Measurements from ENCODE around the gene WARS2.
A peak's percentile ranks its signal among the peaks of the same experiment; 100 is the strongest.
"Not testable (repeated sequence)": the region's sequence is repeated elsewhere in the genome, so short reads cannot be mapped to it uniquely, and the experiment has no call there.

WARS2 gene

DNA sequence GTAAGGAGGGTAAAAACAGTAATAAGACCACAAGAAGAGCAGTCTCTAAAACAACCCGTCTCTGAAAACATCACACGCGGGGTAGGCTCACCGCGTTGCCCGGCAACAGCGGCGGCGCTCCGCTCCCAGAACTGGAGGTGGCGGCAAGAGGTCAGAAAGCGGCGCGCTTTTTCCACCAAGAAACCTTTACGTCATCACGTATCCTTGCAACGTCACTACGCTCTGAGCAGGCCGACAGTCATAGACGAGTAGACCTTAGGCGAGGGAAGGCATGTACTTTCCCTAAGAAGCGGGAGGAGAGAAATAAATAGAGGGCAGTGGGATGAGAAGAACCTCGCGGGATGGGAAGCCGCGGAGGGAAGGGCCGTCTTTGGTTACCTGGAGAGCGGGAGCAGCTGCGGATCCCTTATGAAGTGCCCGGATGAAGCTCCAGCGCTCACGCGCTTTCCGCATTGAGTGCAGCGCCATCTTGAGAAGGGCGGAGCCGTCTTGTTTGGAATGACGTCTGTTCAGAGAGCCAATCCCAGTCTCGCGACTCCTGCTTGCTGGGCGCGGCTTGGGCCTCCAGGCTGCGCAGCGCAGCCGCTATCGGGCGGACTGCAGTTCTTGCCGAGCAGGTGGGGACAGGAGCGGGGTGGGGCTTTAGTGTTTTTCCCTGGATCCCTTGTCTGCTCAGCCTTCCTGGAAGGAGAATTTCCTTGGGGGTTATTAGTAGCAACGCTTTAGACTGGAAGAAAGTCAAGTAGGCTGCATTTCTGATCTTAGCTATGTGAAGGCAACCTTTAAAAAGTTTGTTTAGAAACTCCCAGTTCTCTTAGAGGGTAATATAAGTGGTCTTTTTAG is at the start of gene WARS2:
Gene WARS2 (minus strand): TSS at position 477 of the 843 bp plus-strand sequence. CDS start 9 bp downstream, at position 468.
- DNase-seq (ENCODE audit: low read depth, low spot score) = peak; percentile 88

DNA sequence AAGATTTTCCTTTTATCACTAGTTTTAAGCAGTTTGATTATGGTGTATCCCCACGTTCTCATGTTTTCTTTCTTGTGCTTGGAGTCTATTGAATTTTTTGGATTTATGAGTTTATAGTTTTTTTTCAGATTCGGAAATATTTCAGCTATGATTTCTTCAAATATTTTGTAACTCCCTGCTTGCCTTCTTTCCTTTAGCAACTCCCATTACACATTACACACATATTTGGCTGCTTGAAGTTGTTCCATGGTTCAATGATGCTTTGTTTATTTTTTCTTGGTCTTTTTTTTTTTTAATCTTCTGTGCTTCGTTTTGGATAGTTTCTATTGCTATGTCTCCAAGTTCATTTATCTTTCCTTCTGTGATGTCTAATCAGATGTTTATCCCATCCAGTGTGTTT is 48.5 kb upstream of the WARS2 start:
- DNase-seq (ENCODE audit: low read depth, low spot score) = no peak

DNA sequence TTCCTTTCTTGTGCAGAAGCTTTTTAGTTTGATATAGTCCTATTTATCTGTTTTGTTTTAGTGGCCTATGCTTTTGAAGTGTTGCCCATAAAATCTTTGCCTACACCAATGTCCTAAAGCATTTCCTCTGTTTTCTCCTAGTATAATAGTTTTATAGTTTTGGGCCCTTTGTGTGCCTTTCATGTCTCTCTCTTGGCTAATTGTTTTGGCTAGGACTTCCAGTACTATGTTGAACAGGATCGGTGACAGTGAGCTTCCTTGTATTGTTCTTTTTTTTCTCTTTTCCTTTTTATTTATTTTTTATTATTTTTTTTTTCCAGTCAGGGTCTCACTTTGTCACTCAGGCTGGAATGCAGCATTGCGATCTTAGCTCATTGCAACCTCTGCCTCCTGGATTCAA is 47.0 kb upstream of the WARS2 start:
- no peak for DNase-seq (ENCODE audit: low read depth, low spot score)

DNA sequence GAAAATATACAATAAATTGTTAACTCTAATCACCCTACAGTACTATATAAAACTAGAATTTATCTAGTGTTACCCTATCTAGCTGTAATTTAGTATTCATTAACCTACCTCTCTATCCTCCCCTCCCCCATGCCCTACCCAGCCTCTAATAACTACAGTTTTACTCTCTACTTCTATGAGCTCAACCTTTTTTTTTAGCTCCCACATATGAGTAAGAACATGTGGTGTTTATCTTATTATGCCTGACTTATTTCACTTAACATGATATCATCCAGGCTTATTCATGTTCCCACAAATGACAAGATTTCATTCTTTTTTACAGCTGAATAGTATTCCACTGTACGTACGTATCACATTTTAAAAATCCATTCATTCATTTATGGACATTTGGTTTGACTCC is 46.0 kb upstream of the WARS2 start:
- no peak for DNase-seq (ENCODE audit: low read depth, low spot score)

DNA sequence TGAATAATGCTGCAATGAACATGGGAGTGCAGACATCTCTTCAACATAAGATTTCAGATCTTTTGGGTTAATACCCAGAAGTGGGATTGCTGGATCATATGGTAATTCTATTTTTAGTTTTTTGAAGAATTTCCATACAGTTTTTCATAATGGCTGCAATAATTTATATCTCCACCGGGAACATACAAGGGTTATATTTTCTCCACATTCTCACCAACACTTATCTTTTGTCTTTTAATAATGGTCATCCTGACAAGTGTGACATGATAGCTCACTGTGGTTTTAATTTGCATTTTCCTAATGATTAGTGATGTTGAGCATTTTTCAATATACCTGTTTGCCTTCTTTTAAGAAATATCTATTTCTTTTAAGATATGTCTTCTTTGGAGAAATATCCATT is 44.5 kb upstream of the WARS2 start:
- DNase-seq (ENCODE audit: low read depth, low spot score) = no peak

DNA sequence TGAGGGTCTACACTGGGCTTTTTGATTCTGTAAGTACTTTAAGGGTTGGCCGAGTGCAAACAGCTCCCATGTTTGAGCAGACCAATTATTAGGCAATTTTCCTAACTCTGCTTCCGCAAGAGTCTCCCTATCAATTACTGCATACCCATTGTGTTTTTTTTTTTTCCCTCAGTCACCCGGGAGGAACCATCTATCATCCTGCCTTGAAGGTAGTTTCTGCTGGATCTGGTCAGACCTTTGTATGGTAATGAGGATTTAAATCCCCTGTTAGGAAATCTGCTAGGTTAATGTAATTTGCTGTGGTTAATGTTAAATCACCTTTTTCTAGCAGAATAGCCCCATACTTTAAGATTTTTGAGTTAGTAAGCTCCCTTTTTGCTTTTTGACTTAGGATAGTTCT is 40.8 kb upstream of the WARS2 start:
- no peak for DNase-seq (ENCODE audit: low read depth, low spot score)

DNA sequence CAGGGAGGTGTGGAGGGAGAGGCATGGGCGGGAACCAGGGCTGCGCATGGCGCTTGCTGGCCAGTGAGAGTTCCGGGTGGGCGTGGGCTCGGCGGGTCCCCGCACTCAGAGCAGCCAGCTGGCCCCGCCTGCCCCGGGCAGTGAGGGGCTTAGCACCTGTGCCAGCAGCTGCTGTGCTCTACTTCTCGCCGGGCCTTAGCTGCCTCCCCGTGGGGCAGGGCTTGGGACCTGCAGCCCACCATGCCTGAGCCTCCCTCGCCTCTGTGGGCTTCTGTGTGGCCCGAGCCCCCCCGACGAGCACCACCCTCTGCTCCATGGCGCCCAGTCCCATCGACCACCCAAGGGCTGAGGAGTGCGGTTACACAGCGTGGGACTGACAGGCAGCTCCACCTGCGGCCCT is 38.6 kb upstream of the WARS2 start:
- DNase-seq (ENCODE audit: low read depth, low spot score) = no peak

DNA sequence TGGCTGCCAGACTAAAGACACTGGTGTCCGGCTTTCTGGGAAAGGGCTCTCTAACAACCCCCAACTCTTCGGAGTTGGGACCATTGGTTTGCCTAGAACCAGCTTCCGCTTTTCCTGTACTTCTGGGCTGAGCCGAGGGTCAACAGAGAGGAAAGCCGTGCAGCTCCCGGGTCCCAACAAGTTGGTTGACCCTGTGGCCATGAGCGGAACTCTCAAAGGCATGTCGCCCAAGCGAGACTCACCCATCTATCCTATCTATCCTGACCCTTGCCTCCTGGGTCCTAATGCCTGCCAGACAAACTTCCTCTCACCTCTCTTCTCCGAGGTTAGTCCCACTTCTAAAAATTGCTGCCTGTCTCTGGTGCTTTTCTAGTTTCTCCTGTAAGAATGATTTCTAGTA is 32.5 kb upstream of the WARS2 start:
- DNase-seq (ENCODE audit: low read depth, low spot score) = not testable (repeated sequence)

DNA sequence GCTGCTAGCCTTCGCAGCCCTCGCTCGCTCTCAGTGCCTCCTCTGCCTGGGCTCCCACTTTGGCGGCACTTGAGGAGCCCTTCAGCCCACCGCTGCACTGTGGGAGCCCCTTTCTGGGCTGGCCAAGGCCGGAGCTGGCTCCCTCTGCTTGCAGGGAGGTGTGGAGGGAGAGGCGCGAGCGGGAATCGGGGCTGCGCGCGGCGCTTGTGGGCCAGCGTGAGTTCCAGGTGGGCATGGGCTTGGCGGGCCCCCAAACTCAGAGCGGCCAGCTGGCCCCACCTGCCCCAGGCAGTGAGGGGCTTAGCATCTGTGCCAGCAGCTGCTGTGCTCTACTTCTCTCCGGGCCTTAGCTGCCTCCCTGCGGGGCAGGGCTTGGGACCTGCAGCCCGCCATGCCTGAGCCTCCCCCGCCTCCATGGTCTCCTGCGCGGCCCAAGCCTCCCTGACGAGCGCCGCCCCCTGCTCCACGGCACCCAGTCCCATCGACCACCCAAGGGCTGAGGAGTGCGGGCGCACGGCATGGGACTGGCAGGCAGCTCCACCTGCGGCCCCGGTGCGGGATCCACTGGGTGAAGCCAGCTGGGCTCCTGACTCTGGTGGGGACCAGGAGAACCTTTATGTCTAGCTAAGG is 31.0 kb upstream of the WARS2 start:
- DNase-seq (ENCODE audit: low read depth, low spot score) = not testable (repeated sequence)

DNA sequence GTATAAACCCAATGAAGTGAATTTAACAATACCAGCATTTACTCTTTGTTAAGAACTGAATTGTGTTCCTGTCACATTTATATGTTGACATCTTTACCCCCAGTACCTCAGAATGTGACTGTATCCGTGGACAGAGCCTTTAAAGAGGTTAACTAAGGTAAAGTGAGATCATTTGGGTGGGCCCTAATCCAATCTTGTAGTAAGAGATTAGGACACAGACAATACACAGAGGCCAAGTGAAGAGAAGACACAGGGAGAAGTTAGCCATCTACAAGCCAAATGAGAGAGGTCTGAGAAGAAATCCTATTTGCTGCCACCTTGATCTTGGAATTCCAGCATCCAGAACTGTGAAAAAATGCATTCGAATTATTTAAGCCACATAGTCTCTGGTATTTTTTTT is 22.9 kb upstream of the WARS2 start:
- DNase-seq (ENCODE audit: low read depth, low spot score) = no peak

DNA sequence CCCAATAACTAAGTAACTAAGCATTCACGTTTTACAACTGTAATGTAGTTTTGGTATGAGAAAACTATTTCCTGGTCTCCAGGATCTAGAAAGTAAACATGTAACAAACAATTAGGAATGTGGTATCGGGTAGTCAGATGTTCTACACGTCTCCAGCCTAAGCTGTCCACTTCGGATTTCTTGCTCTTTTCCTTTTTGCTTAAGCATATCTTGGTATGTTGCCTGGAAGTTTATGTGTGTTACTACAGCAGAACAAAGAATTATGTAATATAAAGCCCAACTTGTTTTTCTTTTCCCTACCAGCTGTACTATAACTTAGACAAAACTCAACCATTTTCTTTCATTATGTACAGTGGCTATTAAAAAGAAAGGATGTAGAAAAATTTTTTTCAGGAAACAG is 20.4 kb upstream of the WARS2 start:
- no peak for DNase-seq (ENCODE audit: low read depth, low spot score)

DNA sequence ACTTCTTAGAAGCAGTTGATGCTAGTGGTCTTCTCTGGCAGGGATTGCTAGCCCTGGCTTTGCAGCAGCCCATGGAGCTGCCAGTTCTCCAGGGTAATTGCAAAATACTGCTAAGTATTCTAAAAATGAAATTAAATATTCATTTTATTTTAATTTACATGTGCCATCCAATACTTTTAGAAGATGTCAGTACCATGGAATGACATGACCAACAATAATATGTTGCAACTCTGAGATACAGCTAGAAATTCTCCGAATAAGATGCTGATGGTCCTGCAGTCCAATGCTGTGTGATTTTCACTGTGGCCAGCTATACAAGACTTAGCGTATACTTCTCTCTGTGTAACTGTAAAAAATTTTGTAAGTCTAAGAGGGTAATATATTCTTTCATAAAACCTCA is 20.0 kb upstream of the WARS2 start:
- DNase-seq (ENCODE audit: low read depth, low spot score) = no peak

DNA sequence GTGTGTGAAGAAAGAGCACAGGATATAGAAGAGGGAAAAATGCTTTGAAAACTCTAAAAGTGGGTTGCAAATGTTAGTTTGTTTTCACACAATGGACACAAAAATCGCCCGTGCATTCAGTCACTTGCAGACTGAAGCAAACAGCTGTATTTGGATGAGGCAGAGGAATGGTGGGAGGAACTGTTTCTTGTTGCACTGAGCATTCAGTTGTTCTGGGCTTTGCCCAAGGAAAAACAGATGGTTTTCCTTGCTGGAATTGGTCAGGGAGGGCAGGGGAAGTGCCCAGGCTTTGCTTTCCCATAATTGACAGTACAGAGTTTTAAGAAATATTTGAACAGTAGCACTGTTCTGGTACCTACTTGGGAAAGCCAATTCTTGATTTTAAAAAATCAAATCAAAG is 19.5 kb upstream of the WARS2 start:
- no peak for DNase-seq (ENCODE audit: low read depth, low spot score)

DNA sequence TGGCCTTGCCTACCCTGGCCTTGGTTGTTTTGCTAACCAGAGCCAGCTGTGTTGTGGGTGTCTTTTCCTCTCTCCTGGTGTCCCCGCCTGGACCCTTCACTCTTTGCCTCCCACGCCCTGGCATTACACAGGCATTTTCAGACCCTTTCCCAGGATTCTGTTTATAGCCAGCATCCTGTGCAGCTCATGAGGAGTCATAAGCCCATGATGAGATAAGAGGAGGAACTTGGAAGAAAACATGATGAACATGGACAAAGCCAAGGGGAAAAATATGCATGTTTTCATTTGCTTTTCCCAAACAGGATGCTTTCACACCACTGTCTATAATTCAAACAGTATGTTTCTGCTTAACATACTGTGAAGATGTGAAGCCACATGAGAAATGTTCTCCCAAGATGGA is 18.7 kb upstream of the WARS2 start:
- DNase-seq (ENCODE audit: low read depth, low spot score) = no peak

DNA sequence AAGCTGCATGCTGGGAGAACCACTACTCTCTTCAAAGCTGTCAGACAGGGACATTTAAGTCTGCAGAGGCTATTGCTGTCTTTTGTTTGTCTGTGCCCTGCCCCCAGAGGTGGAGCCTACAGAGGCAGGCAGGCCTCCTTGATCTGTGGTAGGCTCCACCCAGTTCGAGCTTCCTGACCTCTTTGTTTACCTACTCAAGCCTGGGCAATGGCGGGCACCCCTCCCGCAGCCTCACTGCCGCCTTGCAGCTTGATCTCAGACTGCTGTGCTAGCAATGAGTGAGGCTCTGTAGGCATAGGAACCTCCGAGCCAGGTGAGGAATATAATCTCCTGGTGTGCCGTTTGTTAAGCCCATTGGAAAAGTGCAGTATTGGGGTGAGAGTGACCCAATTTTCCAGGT is 16.3 kb upstream of the WARS2 start:
- DNase-seq (ENCODE audit: low read depth, low spot score) = not testable (repeated sequence)

DNA sequence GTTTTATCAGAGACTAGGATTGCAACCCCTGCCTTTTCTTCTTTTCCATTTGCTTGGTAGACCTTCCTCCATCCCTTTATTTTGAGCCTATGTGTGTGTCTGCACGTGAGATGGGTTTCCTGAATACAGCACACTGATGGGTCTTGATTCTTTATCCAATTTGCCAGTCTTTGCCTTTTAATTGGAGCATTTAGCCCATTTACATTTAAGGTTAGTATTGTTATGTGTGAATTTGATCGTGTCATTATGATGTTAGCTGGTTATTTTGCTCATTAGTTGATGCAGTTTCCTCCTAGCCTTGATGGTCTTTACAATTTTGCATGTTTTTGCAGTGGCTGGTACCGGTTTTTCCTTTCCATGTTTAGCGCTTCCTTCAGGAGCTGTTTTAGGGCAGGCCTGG is 14.6 kb upstream of the WARS2 start:
- not testable (repeated sequence) for DNase-seq (ENCODE audit: low read depth, low spot score)

DNA sequence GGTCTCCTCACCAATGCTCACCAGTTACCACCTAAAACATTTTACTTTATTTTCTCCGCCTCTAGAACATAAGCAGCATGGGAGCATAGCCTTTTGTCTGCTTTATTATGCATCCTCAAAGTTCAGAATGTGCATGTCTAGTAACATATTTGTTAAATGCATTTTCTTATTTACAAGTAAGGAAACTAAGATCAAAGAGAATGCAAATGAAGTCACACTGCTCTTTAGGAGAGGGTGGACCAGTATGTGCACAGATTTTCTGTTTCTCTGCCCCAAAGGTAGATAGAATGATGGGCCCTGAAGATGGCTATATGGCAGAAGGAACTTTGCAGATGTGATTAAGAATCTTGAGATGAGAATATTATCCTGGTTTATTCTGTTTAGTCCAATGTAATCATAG is 9.7 kb upstream of the WARS2 start:
- no peak for DNase-seq (ENCODE audit: low read depth, low spot score)

DNA sequence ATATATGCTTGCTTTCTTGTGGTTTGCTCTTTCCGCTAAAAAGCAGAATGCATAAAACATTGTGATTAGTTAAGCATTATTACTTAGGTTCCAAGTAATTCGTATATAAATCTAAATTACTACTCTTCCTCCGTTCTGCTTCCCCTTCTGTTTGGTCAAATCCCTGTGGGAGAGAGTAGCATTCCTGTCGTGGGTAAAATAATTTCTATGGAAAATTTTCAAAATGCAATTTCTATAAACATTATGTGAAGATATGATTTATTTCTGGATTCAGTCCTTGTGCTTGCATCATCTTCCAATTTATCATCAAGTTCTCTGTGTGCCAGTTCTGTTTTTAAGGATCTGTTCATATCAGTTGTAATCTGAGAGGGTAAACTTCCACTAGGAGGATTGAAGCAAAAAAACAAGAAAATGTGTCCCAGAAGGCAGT is 7.2 kb upstream of the WARS2 start:
- no peak for DNase-seq (ENCODE audit: low read depth, low spot score)

DNA sequence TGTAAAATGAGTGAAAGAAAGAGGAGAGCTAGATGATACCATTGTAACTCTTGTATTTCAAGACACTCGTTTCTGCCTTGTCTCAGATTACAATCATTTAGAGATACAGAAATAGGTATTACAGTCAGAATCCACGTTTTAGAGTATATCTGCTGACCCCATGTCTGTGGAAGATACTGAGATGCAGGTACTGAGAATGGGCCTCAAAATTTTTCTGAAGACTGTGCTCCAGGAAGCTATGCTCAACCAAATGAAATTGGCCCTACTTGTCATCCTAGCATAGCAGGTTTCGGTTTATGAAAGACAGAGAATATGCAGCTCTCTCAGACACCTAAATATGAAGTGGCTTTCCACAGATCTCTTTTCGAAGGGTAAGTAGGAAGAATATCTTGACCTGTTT is 6.0 kb upstream of the WARS2 start:
- no peak for DNase-seq (ENCODE audit: low read depth, low spot score)

DNA sequence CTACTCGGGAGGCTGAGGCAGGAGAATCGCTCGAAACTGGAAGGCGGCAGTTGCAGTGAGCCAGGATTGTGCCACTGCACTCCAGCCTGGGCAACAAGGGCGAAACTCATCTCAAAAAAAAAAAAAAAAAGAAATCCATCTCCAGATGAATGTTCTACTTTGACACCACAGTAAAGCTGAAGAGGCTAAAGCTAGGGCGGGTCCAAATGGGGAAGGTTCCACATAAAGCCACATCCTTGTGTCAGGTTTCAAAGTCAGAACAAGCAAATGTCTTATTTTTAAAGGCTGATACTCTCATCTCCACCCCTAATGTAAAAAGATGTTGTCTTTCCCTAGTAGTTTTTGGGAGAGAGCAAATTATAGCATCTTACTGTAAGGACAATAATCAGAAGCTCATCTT is 4.4 kb upstream of the WARS2 start:
- no peak for DNase-seq (ENCODE audit: low read depth, low spot score)

DNA sequence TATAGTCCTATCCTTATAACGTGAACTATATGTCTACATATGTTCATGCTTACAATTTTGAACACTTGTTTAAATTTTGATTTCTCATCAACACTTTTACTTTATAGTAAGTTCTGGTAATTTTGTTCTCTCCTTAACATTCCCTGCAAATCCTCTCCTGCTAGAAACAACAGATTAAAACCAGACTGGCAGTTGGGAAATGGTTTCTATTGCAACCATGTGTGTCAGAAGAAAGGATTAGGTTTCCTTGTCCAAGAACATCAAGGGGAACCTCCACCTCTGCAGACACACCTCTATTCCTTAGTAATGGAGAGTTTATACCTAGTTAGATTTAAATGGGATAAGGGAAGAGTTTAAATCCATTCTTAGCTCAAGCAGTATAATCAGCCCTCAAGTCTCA is 3.3 kb upstream of the WARS2 start:
- DNase-seq (ENCODE audit: low read depth, low spot score) = no peak

DNA sequence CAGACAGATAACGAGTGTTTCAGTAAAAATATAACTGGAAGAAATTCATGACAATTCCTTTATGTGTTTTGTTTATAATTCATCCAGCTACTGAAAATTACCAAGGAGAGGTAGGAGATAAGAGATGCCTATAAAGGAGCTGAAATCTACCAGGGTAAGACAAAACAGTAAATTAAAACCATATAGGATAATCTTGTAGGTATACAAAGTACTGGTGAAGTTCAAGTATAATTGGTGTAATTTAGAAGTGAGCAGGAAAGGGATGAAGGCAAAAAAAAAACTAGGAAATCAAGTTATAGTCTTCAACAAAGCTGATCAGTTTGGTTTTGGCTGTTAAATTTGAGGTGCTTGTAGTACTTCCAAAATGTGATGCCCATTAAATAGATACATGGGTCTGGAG is 1.2 kb upstream of the WARS2 start:
- DNase-seq (ENCODE audit: low read depth, low spot score) = no peak

DNA sequence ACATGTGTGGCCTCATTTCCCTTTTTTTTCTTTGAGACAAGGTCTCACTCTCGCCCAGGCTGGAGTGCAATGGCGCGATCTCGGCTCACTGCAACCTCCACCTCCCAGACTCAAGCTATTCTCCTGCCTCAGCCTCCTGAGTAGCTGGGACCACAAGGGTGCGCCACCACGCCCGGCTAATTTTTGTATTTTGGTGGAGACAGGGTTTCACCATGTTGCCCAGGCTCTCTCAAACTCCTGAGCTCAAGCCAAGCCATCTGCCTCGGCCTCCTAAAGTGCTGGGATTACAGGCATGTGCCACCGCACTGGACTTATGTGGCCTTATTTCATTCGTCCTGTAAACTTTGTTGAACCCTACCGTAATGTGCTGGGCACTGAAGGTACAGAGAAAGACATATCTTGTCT is 569 bp upstream of the WARS2 start:
- DNase-seq (ENCODE audit: low read depth, low spot score) = no peak

DNA sequence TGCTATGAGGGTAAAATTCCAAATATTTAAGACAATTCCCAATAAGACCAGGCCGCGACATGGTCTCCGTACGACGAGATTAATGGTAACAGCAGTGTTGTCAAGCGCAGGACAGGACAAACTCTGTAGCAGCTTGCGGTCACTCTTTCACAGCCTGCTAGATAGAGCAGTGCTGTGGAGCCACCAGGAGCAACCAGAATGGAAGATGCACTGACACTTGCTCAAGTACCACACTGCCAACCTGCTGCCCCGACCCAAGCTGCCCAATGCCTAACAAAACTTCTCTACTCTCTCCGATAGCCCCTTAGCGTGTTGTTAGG is 636 bp downstream of the WARS2 start:
- DNase-seq (ENCODE audit: low read depth, low spot score) = no peak

Measured in activated CD4-positive, CD25-positive, alpha-beta regulatory T cell treated with anti-CD3 and anti-CD28 coated beads, Interleukin-2, amount 50 U/mL, for 16 hours (primary cell).